Liver (tissue), 3 donors: ENCODE data around the gene TMEM98.
"Not testable (repeated sequence)": the region's sequence is repeated elsewhere in the genome, so short reads cannot be mapped to it uniquely, and the experiment has no call there.

Experiments
- TAF1 ChIP-seq: conservative IDR thresholded peaks from 2 replicates; pipeline ENCODE4 v1.6.1; 2016; ENCODE audit warnings: antibody characterized with exemption, mild to moderate bottlenecking
- YY1 ChIP-seq: IDR thresholded peaks from 2 replicates; pipeline ENCODE4 v1.6.1; 2016; ENCODE audit warnings: antibody characterized with exemption, mild to moderate bottlenecking
- TF ChIP-seq, protein P1 (sequence below): IDR thresholded peaks from 2 replicates; pipeline ENCODE4 v1.6.1; 2016; ENCODE audit warnings: antibody characterized with exemption
- TF ChIP-seq, protein P2 (sequence below): fragments of 150-350 bp; IDR thresholded peaks from 2 replicates; pipeline ENCODE4 v1.5.1; 2017; ENCODE audit warnings: improper control_type of control experiment, low read depth, low read length; ENCODE audit not compliant: missing input control
- TF ChIP-seq, protein P3 (sequence below): IDR thresholded peaks from 2 replicates; pipeline ENCODE4 v1.6.1; 2016; ENCODE audit warnings: antibody characterized with exemption, mild to moderate bottlenecking
- donor health status: healthy.
- donor health status: healthy.

DNA sequence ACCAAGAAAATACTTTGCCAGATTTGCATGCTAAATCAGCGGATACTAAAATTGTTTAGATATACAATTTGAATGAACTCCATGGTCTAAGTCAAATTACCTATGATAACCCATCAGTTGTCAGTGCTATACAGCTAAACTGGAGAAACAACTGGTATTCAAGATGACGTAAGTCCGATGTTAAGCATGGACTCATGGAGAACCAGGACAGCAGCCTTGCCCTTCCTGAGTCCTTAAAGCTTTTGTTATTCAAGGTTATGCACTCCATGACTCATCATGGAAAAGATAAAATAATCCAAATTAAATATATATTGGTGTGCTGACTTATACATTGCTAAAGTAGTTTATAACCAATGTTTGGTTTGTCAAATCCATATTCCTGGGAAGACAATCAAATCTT, 4.0 kb upstream of the TMEM98 start:
- TF ChIP-seq TAF1, YY1: not testable (repeated sequence)
- TF ChIP-seq, protein P1, sequence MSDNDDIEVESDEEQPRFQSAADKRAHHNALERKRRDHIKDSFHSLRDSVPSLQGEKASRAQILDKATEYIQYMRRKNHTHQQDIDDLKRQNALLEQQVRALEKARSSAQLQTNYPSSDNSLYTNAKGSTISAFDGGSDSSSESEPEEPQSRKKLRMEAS, result not testable (repeated sequence)
- TF ChIP-seq, protein P2, sequence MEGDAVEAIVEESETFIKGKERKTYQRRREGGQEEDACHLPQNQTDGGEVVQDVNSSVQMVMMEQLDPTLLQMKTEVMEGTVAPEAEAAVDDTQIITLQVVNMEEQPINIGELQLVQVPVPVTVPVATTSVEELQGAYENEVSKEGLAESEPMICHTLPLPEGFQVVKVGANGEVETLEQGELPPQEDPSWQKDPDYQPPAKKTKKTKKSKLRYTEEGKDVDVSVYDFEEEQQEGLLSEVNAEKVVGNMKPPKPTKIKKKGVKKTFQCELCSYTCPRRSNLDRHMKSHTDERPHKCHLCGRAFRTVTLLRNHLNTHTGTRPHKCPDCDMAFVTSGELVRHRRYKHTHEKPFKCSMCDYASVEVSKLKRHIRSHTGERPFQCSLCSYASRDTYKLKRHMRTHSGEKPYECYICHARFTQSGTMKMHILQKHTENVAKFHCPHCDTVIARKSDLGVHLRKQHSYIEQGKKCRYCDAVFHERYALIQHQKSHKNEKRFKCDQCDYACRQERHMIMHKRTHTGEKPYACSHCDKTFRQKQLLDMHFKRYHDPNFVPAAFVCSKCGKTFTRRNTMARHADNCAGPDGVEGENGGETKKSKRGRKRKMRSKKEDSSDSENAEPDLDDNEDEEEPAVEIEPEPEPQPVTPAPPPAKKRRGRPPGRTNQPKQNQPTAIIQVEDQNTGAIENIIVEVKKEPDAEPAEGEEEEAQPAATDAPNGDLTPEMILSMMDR, result not testable (repeated sequence)
- TF ChIP-seq, protein P3, sequence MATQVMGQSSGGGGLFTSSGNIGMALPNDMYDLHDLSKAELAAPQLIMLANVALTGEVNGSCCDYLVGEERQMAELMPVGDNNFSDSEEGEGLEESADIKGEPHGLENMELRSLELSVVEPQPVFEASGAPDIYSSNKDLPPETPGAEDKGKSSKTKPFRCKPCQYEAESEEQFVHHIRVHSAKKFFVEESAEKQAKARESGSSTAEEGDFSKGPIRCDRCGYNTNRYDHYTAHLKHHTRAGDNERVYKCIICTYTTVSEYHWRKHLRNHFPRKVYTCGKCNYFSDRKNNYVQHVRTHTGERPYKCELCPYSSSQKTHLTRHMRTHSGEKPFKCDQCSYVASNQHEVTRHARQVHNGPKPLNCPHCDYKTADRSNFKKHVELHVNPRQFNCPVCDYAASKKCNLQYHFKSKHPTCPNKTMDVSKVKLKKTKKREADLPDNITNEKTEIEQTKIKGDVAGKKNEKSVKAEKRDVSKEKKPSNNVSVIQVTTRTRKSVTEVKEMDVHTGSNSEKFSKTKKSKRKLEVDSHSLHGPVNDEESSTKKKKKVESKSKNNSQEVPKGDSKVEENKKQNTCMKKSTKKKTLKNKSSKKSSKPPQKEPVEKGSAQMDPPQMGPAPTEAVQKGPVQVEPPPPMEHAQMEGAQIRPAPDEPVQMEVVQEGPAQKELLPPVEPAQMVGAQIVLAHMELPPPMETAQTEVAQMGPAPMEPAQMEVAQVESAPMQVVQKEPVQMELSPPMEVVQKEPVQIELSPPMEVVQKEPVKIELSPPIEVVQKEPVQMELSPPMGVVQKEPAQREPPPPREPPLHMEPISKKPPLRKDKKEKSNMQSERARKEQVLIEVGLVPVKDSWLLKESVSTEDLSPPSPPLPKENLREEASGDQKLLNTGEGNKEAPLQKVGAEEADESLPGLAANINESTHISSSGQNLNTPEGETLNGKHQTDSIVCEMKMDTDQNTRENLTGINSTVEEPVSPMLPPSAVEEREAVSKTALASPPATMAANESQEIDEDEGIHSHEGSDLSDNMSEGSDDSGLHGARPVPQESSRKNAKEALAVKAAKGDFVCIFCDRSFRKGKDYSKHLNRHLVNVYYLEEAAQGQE, result not testable (repeated sequence)
